Glomerular endothelial cell (primary cell): ENCODE data around the gene BRPF1. TPM values are rescaled to one million over a fixed set of nuclear protein-coding genes. Genes with fewer than 3 reads are reported as not detected.
"Not testable (repeated sequence)": the region's sequence is repeated elsewhere in the genome, so short reads cannot be mapped to it uniquely, and the experiment has no call there.

Experiments
- DNase-seq: peaks from one replicate; pipeline ENCODE4 v3.0.0-alpha.2; 2011; ENCODE audit warnings: low read depth, low spot score; ENCODE audit errors: extremely low read depth
- total RNA-seq: library from RNA; depleted of rRNA; stranded (reverse); fragments of >200 nt; gene quantifications from 2 replicates; pipeline ENCODE4 v1.2.3, GENCODE V29; 2015

The BRPF1 gene
- total RNA-seq, 1 donor from 2014 or later, result 21.2 TPM

- no peak for DNase-seq
Observed at GRCh38 chr3:9762871-9763270, 31.3 kb downstream of the BRPF1 start.

- DNase-seq, result no peak
Observed at GRCh38 chr3:9765865-9766264, 34.3 kb downstream of the BRPF1 start.

- no peak for DNase-seq
Observed at GRCh38 chr3:9767418-9767817, 35.9 kb downstream of the BRPF1 start.

- DNase-seq, result no peak
Observed at GRCh38 chr3:9768141-9768775, 36.7 kb downstream of the BRPF1 start.

GRCh38 chr3:9769012-9769411 is 37.5 kb downstream of the BRPF1 start:
- no peak for DNase-seq

- DNase-seq, result no peak
Observed at GRCh38 chr3:9769426-9770275, 38.1 kb downstream of the BRPF1 start, which contains the start of gene CAMK1. Gene CAMK1 (minus strand): TSS chr3:9769947. CDS start chr3:9767749, 2,198 bp downstream.

- no peak for DNase-seq
Observed at GRCh38 chr3:9770276-9770812, 38.8 kb downstream of the BRPF1 start.

GRCh38 chr3:9771007-9771406 is 39.5 kb downstream of the BRPF1 start:
- not testable (repeated sequence) for DNase-seq

- no peak for DNase-seq
Observed at GRCh38 chr3:9776896-9777693, 45.6 kb downstream of the BRPF1 start.

- no peak for DNase-seq
Observed at GRCh38 chr3:9777694-9778021, 46.1 kb downstream of the BRPF1 start.

- DNase-seq, result no peak
Observed at GRCh38 chr3:9778143-9779074, 46.9 kb downstream of the BRPF1 start.

- no peak for DNase-seq
Observed at GRCh38 chr3:9779075-9779593, 47.6 kb downstream of the BRPF1 start.

GRCh38 chr3:9779721-9780457 is 48.4 kb downstream of the BRPF1 start:
- no peak for DNase-seq

- no peak for DNase-seq
Observed at GRCh38 chr3:9780458-9780812, 48.9 kb downstream of the BRPF1 start.

- no peak for DNase-seq
Observed at GRCh38 chr3:9780910-9781309, 49.4 kb downstream of the BRPF1 start.

GRCh38 chr3:9781551-9781950 is 50.0 kb downstream of the BRPF1 start:
- DNase-seq, result no peak

- no peak for DNase-seq
Observed at GRCh38 chr3:9781978-9782603, 50.6 kb downstream of the BRPF1 start.

- no peak for DNase-seq
Observed at GRCh38 chr3:9782770-9783169, 51.2 kb downstream of the BRPF1 start.

GRCh38 chr3:9783954-9784353 is 52.4 kb downstream of the BRPF1 start:
- no peak for DNase-seq
